Kidney epithelial cell (primary cell): ENCODE measurements around the gene VWF. TPM values are rescaled to one million over a fixed set of nuclear protein-coding genes. Genes with fewer than 3 reads are reported as not detected.

Experiments
- DNase-seq: peaks from one replicate; pipeline ENCODE4 v3.0.0-alpha.2; 2010; ENCODE audit warnings: low read depth
- H3K27me3 ChIP-seq: 2 replicates; pipeline ENCODE4 v1.6.0; 2011; ENCODE audit warnings: low read length; ENCODE audit not compliant: control insufficient read depth, insufficient read depth
- H3K36me3 ChIP-seq: 2 replicates; pipeline ENCODE4 v1.5.1; 2011; ENCODE audit warnings: low read length; ENCODE audit not compliant: control insufficient read depth, insufficient read depth
- H3K4me3 ChIP-seq: 2 replicates; pipeline ENCODE4 v1.5.1; 2011; ENCODE audit warnings: low read depth, mild to moderate bottlenecking, control low read depth, low read length
- total RNA-seq: library from RNA; depleted of rRNA; stranded (reverse); fragments of >200 nt; gene quantifications from 2 replicates; pipeline ENCODE4 v1.2.3, GENCODE V29; 2015
- TF ChIP-seq, protein P1 (sequence below): IDR thresholded peaks from 2 replicates; pipeline ENCODE4 v1.5.1; 2011; ENCODE audit warnings: mild to moderate bottlenecking, moderate library complexity, low read length, control low read depth, inconsistent platforms; ENCODE audit not compliant: insufficient read depth, poor library complexity, severe bottlenecking

Gene VWF
- total RNA-seq, 1 donor from 2014 or later = 0.42 TPM

DNA sequence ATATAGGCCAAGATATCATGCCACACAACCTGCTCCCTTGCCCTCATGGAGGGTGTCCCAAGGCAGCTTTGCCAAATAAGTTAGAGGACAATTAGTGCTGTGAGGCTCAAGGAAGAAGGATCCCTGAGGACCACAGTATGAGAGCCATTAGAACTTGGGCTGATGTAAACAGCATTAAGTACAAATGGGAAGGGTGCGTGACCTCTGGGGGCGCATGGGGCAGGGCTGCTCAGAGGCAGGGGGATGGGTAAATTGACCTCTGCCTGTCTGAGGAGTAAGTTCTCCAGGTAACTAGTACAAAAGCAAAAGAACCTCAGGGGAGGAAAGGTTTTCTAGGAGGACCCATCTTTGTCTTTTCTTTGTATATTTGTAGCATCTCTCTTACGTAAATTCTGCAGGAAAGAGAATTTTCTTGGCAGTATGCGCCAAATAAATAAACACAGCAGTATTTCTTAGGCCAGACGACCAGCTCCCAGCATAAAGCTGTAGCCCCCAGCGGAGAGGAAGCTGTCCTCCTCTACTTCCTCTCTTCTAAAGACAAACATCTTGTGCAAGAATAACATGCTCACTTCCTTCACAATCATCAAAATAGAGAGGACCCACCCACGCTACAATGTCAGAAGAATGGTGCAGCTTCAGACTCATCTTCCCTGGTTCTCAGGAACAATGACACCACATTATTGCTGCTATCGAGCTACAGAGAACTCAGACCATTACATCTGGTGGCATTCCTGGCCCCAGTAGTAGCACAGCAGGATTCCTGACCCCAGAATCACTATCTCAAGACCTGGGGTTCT lies 16.4 kb upstream of the VWF start:
- no peak overlapping the region for H3K4me3 ChIP-seq
- no peaks in the 10 kb centered on the region for H3K36me3 ChIP-seq
- DNase-seq = no peak
- TF ChIP-seq, protein P1, sequence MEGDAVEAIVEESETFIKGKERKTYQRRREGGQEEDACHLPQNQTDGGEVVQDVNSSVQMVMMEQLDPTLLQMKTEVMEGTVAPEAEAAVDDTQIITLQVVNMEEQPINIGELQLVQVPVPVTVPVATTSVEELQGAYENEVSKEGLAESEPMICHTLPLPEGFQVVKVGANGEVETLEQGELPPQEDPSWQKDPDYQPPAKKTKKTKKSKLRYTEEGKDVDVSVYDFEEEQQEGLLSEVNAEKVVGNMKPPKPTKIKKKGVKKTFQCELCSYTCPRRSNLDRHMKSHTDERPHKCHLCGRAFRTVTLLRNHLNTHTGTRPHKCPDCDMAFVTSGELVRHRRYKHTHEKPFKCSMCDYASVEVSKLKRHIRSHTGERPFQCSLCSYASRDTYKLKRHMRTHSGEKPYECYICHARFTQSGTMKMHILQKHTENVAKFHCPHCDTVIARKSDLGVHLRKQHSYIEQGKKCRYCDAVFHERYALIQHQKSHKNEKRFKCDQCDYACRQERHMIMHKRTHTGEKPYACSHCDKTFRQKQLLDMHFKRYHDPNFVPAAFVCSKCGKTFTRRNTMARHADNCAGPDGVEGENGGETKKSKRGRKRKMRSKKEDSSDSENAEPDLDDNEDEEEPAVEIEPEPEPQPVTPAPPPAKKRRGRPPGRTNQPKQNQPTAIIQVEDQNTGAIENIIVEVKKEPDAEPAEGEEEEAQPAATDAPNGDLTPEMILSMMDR = no peak
- H3K27me3 ChIP-seq = no peaks in the 10 kb centered on the region

GRCh38 chr12:6135071-6135470 lies 10.6 kb upstream of the VWF start:
- Histone ChIP-seq H3K36me3 (no peaks in the 10 kb centered on the region), H3K27me3 (no peaks in the 10 kb centered on the region), H3K4me3 (no peak overlapping the region)
- no peak for DNase-seq
- TF ChIP-seq, protein P1 = no peak

DNA sequence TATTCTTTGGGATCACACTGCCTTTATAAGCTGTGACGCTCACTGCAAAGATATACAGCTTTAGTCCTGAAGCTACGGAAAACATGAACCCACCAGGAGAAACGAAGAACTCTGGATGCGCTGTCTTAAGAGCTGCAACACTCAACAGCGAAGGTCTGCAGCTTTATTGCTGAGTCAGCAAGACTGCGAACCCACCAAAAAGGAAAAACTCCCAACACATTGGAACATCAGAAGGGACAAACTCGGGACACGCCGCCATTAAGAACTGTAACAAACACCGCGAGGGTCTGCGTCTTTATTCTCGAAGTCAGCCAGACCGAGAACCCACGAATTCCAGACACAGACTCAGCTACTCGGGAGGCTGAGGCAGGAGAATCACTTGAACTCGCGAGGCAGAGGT lies 9.2 kb upstream of the VWF start:
- H3K4me3 ChIP-seq = no peak overlapping the region
- DNase-seq = no peak
- no peaks in the 10 kb centered on the region for H3K27me3 ChIP-seq
- no peaks in the 10 kb centered on the region for H3K36me3 ChIP-seq
- TF ChIP-seq, protein P1 = no peak

GRCh38 chr12:6132496-6132895 lies 8.0 kb upstream of the VWF start:
- Histone ChIP-seq H3K36me3 (no peaks in the 10 kb centered on the region), H3K27me3 (no peaks in the 10 kb centered on the region), H3K4me3 (no peak overlapping the region)
- DNase-seq = no peak
- TF ChIP-seq, protein P1 = no peak

DNA sequence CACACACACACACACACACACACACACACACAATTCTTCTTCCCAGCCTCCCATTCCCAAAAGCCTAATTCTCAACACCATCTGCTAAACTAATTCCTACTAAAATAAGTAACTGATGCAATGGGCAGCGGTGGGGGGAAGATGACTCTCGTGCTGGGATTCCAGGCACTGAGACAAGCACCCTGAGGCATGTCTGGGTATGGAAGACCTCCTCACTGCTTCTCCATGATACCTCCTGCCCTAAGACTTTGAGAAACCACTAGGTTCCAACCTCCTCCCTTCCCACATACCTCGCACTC lies 789 bp upstream of the VWF start:
- Histone ChIP-seq H3K36me3 (no peaks in the 10 kb centered on the region), H3K4me3 (no peak overlapping the region), H3K27me3 (no peaks in the 10 kb centered on the region)
- DNase-seq = no peak
- TF ChIP-seq, protein P1 = no peak

GRCh38 chr12:6123258-6123657 lies 1.2 kb downstream of the VWF start:
- TF ChIP-seq, protein P1 = no peak
- DNase-seq = no peak
- Histone ChIP-seq H3K36me3 (no peaks in the 10 kb centered on the region), H3K4me3 (no peak overlapping the region), H3K27me3 (no peaks in the 10 kb centered on the region)
